SK-N-SH treated with all-trans-retinoic acid at 6 μM for 48 hours (cell line): ENCODE results near the gene GFI1B.
"Not testable (repeated sequence)": the region's sequence is repeated elsewhere in the genome, so short reads cannot be mapped to it uniquely, and the experiment has no call there.

Source experiments
- ATAC-seq: fragments of 200-7000 bp; cut with Tn5 transposase; 3 replicates; pipeline ENCODE4 v1.9.1; 2020; ENCODE audit warnings: mild to moderate bottlenecking, moderate library complexity
- ARNTL ChIP-seq: fragments of 450-650 bp; formaldehyde crosslinking; IDR thresholded peaks from 2 replicates; pipeline ENCODE4 v1.5.0; 2020; ENCODE audit warnings: low read depth, mild to moderate bottlenecking, moderate library complexity, borderline replicate concordance
- BACH2 ChIP-seq: fragments of 250-450 bp; sonication (Bioruptor Pico); IDR thresholded peaks from 2 replicates; pipeline ENCODE4 v1.9.0; 2021; ENCODE audit warnings: mild to moderate bottlenecking, borderline replicate concordance
- CSDC2 ChIP-seq: fragments of 250-450 bp; sonication (Bioruptor Pico); IDR thresholded peaks from 2 replicates; pipeline ENCODE4 v1.5.0; 2020; ENCODE audit warnings: mild to moderate bottlenecking, moderate library complexity
- ESRRG ChIP-seq: fragments of 250-450 bp; sonication (Bioruptor Pico); IDR thresholded peaks from 2 replicates; pipeline ENCODE4 v1.6.1; 2021; ENCODE audit warnings: mild to moderate bottlenecking
- GLIS3 ChIP-seq: fragments of 250-450 bp; sonication (Bioruptor Pico); IDR thresholded peaks from 2 replicates; pipeline ENCODE4 v1.5.0; 2020; ENCODE audit warnings: mild to moderate bottlenecking, moderate library complexity
- ISL1 ChIP-seq: fragments of 250-450 bp; sonication (Bioruptor Pico); IDR thresholded peaks from 2 replicates; pipeline ENCODE4 v2.1.2; 2022; ENCODE audit warnings: mild to moderate bottlenecking, moderate library complexity
- OSR1 ChIP-seq: fragments of 250-450 bp; sonication (Bioruptor Pico); IDR thresholded peaks from 2 replicates; pipeline ENCODE4 v1.8.0; 2022; ENCODE audit warnings: moderate library complexity, mild to moderate bottlenecking, inconsistent platforms
- PPARA ChIP-seq: fragments of 250-450 bp; sonication (Bioruptor Pico); IDR thresholded peaks from 2 replicates; pipeline ENCODE4 v1.5.0; 2020; ENCODE audit warnings: mild to moderate bottlenecking, borderline replicate concordance
- RARB ChIP-seq: fragments of 250-450 bp; sonication (Bioruptor Pico); IDR thresholded peaks from 2 replicates; pipeline ENCODE4 v1.8.0; 2021; ENCODE audit warnings: mild to moderate bottlenecking, moderate library complexity
- SNAI2 ChIP-seq: fragments of 250-450 bp; sonication (Bioruptor Pico); IDR thresholded peaks from 2 replicates; pipeline ENCODE4 v1.5.0; 2020; ENCODE audit warnings: mild to moderate bottlenecking, moderate library complexity
- TCF4 ChIP-seq: fragments of 250-450 bp; sonication (Bioruptor Pico); IDR thresholded peaks from 2 replicates; pipeline ENCODE4 v1.8.0; 2021; ENCODE audit warnings: mild to moderate bottlenecking, moderate library complexity, borderline replicate concordance
- TOX ChIP-seq: fragments of 250-450 bp; sonication (Bioruptor Pico); IDR thresholded peaks from 2 replicates; pipeline ENCODE4 v1.8.0; 2021; ENCODE audit warnings: mild to moderate bottlenecking, moderate library complexity, borderline replicate concordance
- ZC3H10 ChIP-seq: fragments of 250-450 bp; sonication (Bioruptor Pico); IDR thresholded peaks from 2 replicates; pipeline ENCODE4 v1.5.1; 2021; ENCODE audit warnings: mild to moderate bottlenecking, moderate library complexity
- ZFP3 ChIP-seq: fragments of 250-450 bp; sonication (Bioruptor Pico); IDR thresholded peaks from 2 replicates; pipeline ENCODE4 v1.5.0; 2020; ENCODE audit warnings: mild to moderate bottlenecking, moderate library complexity
- ZNF565 ChIP-seq: fragments of 450-650 bp; formaldehyde crosslinking; conservative IDR thresholded peaks from 2 replicates; pipeline ENCODE4 v1.5.0; 2020; ENCODE audit warnings: low read depth, mild to moderate bottlenecking, moderate library complexity
- ZNF70 ChIP-seq: fragments of 450-650 bp; formaldehyde crosslinking; IDR thresholded peaks from 2 replicates; pipeline ENCODE4 v1.5.0; 2020; ENCODE audit warnings: mild to moderate bottlenecking, moderate library complexity
- ZNF8 ChIP-seq: fragments of 450-650 bp; formaldehyde crosslinking; IDR thresholded peaks from 2 replicates; pipeline ENCODE4 v1.5.0; 2020; ENCODE audit warnings: mild to moderate bottlenecking, moderate library complexity
- TF ChIP-seq, protein P1 (sequence below): fragments of 250-450 bp; sonication (Bioruptor Pico); IDR thresholded peaks from 2 replicates; pipeline ENCODE4 v1.5.1; 2020; ENCODE audit warnings: low read depth, mild to moderate bottlenecking, moderate library complexity
- TF ChIP-seq, protein P2 (sequence below): fragments of 250-450 bp; sonication (Bioruptor Pico); IDR thresholded peaks from 2 replicates; pipeline ENCODE4 v1.5.1; 2021; ENCODE audit warnings: mild to moderate bottlenecking, moderate library complexity
- TF ChIP-seq, protein P3 (sequence below): fragments of 250-450 bp; sonication (Bioruptor Pico); IDR thresholded peaks from 2 replicates; pipeline ENCODE4 v1.5.0; 2020; ENCODE audit warnings: mild to moderate bottlenecking, moderate library complexity
- TF ChIP-seq, protein P4 (sequence below): fragments of 250-450 bp; sonication (Bioruptor Pico); IDR thresholded peaks from 2 replicates; pipeline ENCODE4 v1.8.0; 2021; ENCODE audit warnings: low read depth, mild to moderate bottlenecking, moderate library complexity, borderline replicate concordance
- TF ChIP-seq, protein P5 (sequence below): fragments of 250-450 bp; sonication (Bioruptor Pico); IDR thresholded peaks from 2 replicates; pipeline ENCODE4 v1.8.0; 2020; ENCODE audit warnings: mild to moderate bottlenecking, moderate library complexity, borderline replicate concordance

Gene GFI1B

DNA sequence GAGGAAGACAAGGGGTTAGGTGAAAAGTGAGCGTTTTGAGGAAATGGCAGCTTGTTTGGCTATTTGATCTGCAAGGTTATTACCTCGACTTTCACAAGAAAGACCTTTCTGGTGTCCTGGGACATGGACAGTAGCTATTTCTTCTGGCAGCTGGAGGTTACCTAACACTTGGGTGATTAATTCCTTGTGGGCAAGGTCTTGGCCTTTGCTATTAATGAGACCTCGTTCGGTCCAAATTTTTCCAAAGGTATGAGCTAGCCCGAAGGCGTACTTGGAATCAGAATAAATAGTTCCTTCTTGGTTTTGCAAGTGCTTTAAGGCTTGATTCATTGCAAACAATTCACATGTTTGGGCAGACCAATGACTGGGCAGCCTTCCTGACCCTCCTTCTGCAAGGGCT, 57.2 kb downstream of the GFI1B start:
- no peak for ATAC-seq
- TF ChIP-seq, protein P1, sequence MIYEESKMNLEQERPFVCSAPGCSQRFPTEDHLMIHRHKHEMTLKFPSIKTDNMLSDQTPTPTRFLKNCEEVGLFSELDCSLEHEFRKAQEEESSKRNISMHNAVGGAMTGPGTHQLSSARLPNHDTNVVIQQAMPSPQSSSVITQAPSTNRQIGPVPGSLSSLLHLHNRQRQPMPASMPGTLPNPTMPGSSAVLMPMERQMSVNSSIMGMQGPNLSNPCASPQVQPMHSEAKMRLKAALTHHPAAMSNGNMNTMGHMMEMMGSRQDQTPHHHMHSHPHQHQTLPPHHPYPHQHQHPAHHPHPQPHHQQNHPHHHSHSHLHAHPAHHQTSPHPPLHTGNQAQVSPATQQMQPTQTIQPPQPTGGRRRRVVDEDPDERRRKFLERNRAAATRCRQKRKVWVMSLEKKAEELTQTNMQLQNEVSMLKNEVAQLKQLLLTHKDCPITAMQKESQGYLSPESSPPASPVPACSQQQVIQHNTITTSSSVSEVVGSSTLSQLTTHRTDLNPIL = no peak
- TF ChIP-seq, protein P2, sequence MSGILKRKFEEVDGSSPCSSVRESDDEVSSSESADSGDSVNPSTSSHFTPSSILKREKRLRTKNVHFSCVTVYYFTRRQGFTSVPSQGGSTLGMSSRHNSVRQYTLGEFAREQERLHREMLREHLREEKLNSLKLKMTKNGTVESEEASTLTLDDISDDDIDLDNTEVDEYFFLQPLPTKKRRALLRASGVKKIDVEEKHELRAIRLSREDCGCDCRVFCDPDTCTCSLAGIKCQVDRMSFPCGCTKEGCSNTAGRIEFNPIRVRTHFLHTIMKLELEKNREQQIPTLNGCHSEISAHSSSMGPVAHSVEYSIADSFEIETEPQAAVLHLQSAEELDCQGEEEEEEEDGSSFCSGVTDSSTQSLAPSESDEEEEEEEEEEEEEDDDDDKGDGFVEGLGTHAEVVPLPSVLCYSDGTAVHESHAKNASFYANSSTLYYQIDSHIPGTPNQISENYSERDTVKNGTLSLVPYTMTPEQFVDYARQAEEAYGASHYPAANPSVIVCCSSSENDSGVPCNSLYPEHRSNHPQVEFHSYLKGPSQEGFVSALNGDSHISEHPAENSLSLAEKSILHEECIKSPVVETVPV (CRISPR knock-in tag) = no peak
- TF ChIP-seq OSR1 (CRISPR knock-in tag) = no peak
- TF ChIP-seq ISL1 (CRISPR knock-in tag) = no peak
- TF ChIP-seq ZFP3 = no peak
- TF ChIP-seq ESRRG (CRISPR knock-in tag) = no peak
- no peak for TF ChIP-seq TCF4
- no peak for TF ChIP-seq ZNF565 (CRISPR knock-in tag)
- TF ChIP-seq, protein P3, sequence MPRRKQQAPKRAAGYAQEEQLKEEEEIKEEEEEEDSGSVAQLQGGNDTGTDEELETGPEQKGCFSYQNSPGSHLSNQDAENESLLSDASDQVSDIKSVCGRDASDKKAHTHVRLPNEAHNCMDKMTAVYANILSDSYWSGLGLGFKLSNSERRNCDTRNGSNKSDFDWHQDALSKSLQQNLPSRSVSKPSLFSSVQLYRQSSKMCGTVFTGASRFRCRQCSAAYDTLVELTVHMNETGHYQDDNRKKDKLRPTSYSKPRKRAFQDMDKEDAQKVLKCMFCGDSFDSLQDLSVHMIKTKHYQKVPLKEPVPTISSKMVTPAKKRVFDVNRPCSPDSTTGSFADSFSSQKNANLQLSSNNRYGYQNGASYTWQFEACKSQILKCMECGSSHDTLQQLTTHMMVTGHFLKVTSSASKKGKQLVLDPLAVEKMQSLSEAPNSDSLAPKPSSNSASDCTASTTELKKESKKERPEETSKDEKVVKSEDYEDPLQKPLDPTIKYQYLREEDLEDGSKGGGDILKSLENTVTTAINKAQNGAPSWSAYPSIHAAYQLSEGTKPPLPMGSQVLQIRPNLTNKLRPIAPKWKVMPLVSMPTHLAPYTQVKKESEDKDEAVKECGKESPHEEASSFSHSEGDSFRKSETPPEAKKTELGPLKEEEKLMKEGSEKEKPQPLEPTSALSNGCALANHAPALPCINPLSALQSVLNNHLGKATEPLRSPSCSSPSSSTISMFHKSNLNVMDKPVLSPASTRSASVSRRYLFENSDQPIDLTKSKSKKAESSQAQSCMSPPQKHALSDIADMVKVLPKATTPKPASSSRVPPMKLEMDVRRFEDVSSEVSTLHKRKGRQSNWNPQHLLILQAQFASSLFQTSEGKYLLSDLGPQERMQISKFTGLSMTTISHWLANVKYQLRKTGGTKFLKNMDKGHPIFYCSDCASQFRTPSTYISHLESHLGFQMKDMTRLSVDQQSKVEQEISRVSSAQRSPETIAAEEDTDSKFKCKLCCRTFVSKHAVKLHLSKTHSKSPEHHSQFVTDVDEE (CRISPR knock-in tag) = no peak
- no peak for TF ChIP-seq ZNF8 (CRISPR knock-in tag)
- no peak for TF ChIP-seq CSDC2 (CRISPR knock-in tag)
- no peak for TF ChIP-seq RARB
- TF ChIP-seq ZNF70 (CRISPR knock-in tag) = no peak
- TF ChIP-seq PPARA (CRISPR knock-in tag) = no peak
- TF ChIP-seq ZC3H10 = no peak
- no peak for TF ChIP-seq BACH2 (CRISPR knock-in tag)
- TF ChIP-seq, all 23 proteins: peak for 0

DNA sequence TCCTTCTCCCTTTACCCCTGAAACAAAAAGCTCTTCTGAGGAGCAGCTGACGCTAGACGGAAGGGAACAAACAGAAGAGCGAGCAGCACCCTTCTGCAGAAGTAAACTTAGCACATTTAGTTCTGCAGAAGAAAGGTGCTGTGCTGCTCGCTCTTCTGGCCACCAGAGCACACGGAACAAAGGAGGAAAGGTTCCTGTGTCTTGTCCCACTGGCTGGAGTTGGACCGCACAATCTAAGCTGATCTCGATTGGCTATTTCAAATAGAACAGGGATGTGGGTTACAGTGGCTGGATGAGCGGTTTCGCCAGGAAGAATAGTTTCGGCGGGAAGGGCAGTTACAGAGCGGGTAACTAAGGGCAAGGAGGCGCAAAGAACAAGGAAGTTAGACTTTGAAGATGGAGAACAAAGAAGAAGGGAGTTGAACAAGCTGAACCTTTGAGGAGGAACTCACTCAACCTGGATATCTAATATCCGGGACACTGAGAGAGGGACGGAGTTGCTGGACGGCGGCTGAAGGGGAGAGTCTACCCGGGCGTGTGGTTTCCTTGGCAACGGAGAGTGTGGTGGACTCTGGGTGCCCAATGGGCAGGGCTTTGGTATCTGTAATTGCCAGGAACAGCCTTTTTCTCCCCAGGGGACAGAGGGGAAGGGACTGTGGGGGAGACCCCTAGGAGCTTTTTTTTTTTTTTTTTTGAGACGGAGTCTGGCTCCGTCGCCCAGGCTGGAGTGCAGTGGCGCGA, 59.5 kb downstream of the GFI1B start:
- ATAC-seq = no peak
- TF ChIP-seq, protein P4, sequence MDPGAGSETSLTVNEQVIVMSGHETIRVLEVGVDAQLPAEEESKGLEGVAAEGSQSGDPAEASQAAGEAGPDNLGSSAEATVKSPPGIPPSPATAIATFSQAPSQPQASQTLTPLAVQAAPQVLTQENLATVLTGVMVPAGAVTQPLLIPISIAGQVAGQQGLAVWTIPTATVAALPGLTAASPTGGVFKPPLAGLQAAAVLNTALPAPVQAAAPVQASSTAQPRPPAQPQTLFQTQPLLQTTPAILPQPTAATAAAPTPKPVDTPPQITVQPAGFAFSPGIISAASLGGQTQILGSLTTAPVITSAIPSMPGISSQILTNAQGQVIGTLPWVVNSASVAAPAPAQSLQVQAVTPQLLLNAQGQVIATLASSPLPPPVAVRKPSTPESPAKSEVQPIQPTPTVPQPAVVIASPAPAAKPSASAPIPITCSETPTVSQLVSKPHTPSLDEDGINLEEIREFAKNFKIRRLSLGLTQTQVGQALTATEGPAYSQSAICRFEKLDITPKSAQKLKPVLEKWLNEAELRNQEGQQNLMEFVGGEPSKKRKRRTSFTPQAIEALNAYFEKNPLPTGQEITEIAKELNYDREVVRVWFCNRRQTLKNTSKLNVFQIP (CRISPR knock-in tag) = no peak
- TF ChIP-seq, protein P5, sequence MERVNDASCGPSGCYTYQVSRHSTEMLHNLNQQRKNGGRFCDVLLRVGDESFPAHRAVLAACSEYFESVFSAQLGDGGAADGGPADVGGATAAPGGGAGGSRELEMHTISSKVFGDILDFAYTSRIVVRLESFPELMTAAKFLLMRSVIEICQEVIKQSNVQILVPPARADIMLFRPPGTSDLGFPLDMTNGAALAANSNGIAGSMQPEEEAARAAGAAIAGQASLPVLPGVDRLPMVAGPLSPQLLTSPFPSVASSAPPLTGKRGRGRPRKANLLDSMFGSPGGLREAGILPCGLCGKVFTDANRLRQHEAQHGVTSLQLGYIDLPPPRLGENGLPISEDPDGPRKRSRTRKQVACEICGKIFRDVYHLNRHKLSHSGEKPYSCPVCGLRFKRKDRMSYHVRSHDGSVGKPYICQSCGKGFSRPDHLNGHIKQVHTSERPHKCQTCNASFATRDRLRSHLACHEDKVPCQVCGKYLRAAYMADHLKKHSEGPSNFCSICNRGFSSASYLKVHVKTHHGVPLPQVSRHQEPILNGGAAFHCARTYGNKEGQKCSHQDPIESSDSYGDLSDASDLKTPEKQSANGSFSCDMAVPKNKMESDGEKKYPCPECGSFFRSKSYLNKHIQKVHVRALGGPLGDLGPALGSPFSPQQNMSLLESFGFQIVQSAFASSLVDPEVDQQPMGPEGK (CRISPR knock-in tag) = no peak
- no peak for TF ChIP-seq CSDC2 (CRISPR knock-in tag)
- no peak for TF ChIP-seq TCF4
- no peak for TF ChIP-seq OSR1 (CRISPR knock-in tag)
- no peak for TF ChIP-seq PPARA (CRISPR knock-in tag)
- TF ChIP-seq ISL1 (CRISPR knock-in tag) = no peak
- TF ChIP-seq BACH2 (CRISPR knock-in tag) = no peak
- TF ChIP-seq ZFP3 = no peak
- TF ChIP-seq ZNF8 (CRISPR knock-in tag) = no peak
- no peak for TF ChIP-seq GLIS3
- no peak for TF ChIP-seq TOX (CRISPR knock-in tag)
- TF ChIP-seq ZNF70 (CRISPR knock-in tag) = no peak
- TF ChIP-seq, protein P3 (CRISPR knock-in tag) = no peak
- TF ChIP-seq SNAI2 (CRISPR knock-in tag) = no peak
- TF ChIP-seq ARNTL (CRISPR knock-in tag) = no peak
- TF ChIP-seq ESRRG (CRISPR knock-in tag) = no peak
- TF ChIP-seq, all 23 proteins: peak for 0

DNA sequence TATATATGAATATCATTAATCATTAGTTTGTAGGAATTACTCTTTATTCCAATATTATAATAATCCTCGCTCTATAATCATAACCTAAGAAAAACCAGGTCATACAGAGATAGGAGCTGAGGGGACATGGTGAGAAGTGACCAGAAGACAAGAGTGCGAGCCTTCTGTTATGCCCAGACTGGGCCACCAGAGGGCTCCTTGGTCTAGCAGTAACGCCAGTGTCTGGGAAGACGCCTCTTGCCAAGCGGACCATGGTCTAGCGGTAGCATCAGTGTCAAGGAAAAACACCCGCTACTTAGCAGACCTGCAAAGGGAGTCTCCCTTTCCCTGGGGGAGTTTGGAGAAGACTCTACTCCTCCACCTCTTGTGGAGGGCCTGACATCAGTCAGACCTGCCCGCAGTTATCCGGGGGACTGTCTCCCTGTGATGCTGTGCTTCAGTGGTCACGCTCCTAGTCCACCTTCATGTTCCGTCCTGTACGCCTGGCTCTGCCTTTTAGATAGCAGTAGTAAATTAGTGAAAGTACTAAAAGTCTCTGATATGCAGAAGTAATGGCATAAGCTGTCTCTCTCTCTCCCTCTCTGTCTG, 62.5 kb downstream of the GFI1B start:
- ATAC-seq = not testable (repeated sequence)
